HCT116 (cell line): ENCODE results near the gene LYSMD2. TPM values are rescaled to one million over a fixed set of nuclear protein-coding genes. Genes with fewer than 3 reads are reported as not detected.

ENCODE experiments used
- ATAC-seq: fragments of 200-7000 bp; cut with Tn5 transposase; 2 replicates; pipeline ENCODE4 v1.9.1; 2020; ENCODE audit warnings: mild to moderate bottlenecking, moderate library complexity
- BruUV-seq: library from RNA; stranded (reverse); fragments of 400-500 nt; replicated peaks from 2 replicates; lab custom pipeline; 2021; lab: Mats Ljungman, UMichigan
- CTCF ChIA-PET: fragments of 300-600 bp; sonication (Branson Sonifier 250); formaldehyde crosslinking; loops from one replicate; lab custom pipeline; 2021; ENCODE audit warnings: antibody characterized with exemption; lab: Charles Lee
- POLR2A ChIA-PET: fragments of 300-600, 350-600 bp; sonication (Branson Sonifier 250); formaldehyde crosslinking; loops from one replicate; lab custom pipeline; 2021; ENCODE audit warnings: antibody characterized with exemption; lab: Charles Lee
- RAD21 ChIA-PET, 2 experiments: fragments of 300-600 bp; sonication (Branson Sonifier 250); formaldehyde crosslinking; loops; one replicate each; lab custom pipeline; 2023; ENCODE audit warnings: low total read pairs in 2 of 2; ENCODE audit not compliant: uncharacterized antibody in 2 of 2, unreplicated experiment in 2 of 2, low non-redundant PET in 1 of 2; lab: Charles Lee
- DNase-seq: peaks from one replicate; pipeline ENCODE4 v3.0.0-alpha.2; 2010; ENCODE audit warnings: low read depth, low spot score
- H2AFZ ChIP-seq: fragments of 200-600 bp; shearing (Covaris generic), sonication (generic); 2 replicates; pipeline ENCODE4 v1.6.1; 2017; ENCODE audit warnings: low read depth, mixed run types, mixed read lengths, antibody characterized with exemption, low read length; ENCODE audit not compliant: poor library complexity, severe bottlenecking
- H3K27ac ChIP-seq: 2 replicates; pipeline ENCODE4 v1.5.1; 2012; ENCODE audit warnings: low read depth, low read length
- H3K27me3 ChIP-seq: fragments of 200-600 bp; sonication (generic); 2 replicates; pipeline ENCODE4 v1.6.1; 2016; ENCODE audit warnings: mixed run types, low read length, mixed read lengths; ENCODE audit not compliant: insufficient read depth
- H3K36me3 ChIP-seq, 2 experiments: fragments of 200-500 bp in 1 of 2; fragments of 200-600 bp in 1 of 2; sonication (Bioruptor generic) in 1 of 2; sonication (generic) in 1 of 2; 2 replicates each; pipeline versions ENCODE4 v1.5.1 to v1.6.1; 2014 to 2016; ENCODE audit warnings: low read length in 2 of 2, inconsistent platforms in 1 of 2, mixed read lengths in 1 of 2, mixed run types in 1 of 2; ENCODE audit not compliant: insufficient read depth in 2 of 2, control insufficient read depth in 1 of 2
- H3K4me1 ChIP-seq, 2 experiments: fragments of 200-600 bp in 1 of 2; sonication (generic) in 1 of 2; 2 replicates each; pipeline versions ENCODE4 v1.5.1 to v1.6.1; 2012 to 2017; ENCODE audit warnings: low read length in 2 of 2, inconsistent platforms in 1 of 2, mild to moderate bottlenecking in 1 of 2, mixed read lengths in 1 of 2, mixed run types in 1 of 2, moderate library complexity in 1 of 2; ENCODE audit not compliant: insufficient read depth in 2 of 2, control insufficient read depth in 1 of 2
- H3K4me2 ChIP-seq: fragments of 200-600 bp; sonication (generic); 2 replicates; pipeline ENCODE4 v1.6.1; 2017; ENCODE audit warnings: mixed run types, low read length, mixed read lengths
- H3K4me3 ChIP-seq, 2 experiments: fragments of 200-600 bp in 1 of 2; sonication (generic) in 1 of 2; replicated peaks in 1 of 2; 2 replicates each; pipeline ENCODE4 v1.5.1; 2011 to 2016; ENCODE audit warnings: low read length in 2 of 2, control low read depth in 1 of 2, low read depth in 1 of 2, mild to moderate bottlenecking in 1 of 2, mixed read lengths in 1 of 2, mixed run types in 1 of 2
- H3K79me2 ChIP-seq: fragments of 200-600 bp; sonication (generic); 2 replicates; pipeline ENCODE4 v1.6.1; 2017; ENCODE audit warnings: mild to moderate bottlenecking, mixed run types, low read length, moderate library complexity, mixed read lengths; ENCODE audit not compliant: insufficient read depth
- H3K9ac ChIP-seq: fragments of 200-600 bp; sonication (generic); 2 replicates; pipeline ENCODE4 v1.6.1; 2016; ENCODE audit warnings: low read length, mixed read lengths
- H3K9me2 ChIP-seq: fragments of 200-600 bp; sonication (generic), shearing (Covaris generic); 2 replicates; pipeline ENCODE4 v1.6.1; 2017; ENCODE audit warnings: mixed run types, mild to moderate bottlenecking, moderate library complexity; ENCODE audit not compliant: insufficient read depth
- H3K9me3 ChIP-seq, 2 experiments: fragments of 200-500 bp in 1 of 2; fragments of 200-600 bp in 1 of 2; sonication (Bioruptor generic) in 1 of 2; sonication (generic) in 1 of 2; 2 replicates each; pipeline ENCODE4 v1.6.1; 2014 to 2017; ENCODE audit warnings: low read length in 2 of 2, mixed read lengths in 2 of 2, inconsistent platforms in 1 of 2, low read depth in 1 of 2, mild to moderate bottlenecking in 1 of 2, mixed run types in 1 of 2, moderate library complexity in 1 of 2; ENCODE audit not compliant: control insufficient read depth in 1 of 2, insufficient read depth in 1 of 2
- H4K20me1 ChIP-seq: fragments of 200-600 bp; sonication (generic), shearing (Covaris generic); 2 replicates; pipeline ENCODE4 v1.6.1; 2017; ENCODE audit warnings: mixed run types, mild to moderate bottlenecking, moderate library complexity; ENCODE audit not compliant: insufficient read depth
- CEBPB ChIP-seq: IDR thresholded peaks from 2 replicates; pipeline ENCODE4 v1.6.1; 2012; ENCODE audit warnings: low read depth
- CTCF ChIP-seq, 3 experiments: fragments of 200-600 bp in 1 of 3; sonication (generic) in 1 of 3; IDR thresholded peaks in 2 of 3; conservative IDR thresholded peaks in 1 of 3; 2 replicates each; pipeline ENCODE4 v1.5.1; 2012 to 2017; ENCODE audit warnings: low read depth in 2 of 3, low read length in 2 of 3, antibody characterized with exemption in 1 of 3, borderline replicate concordance in 1 of 3, control low read depth in 1 of 3, mild to moderate bottlenecking in 1 of 3, mixed read lengths in 1 of 3, mixed run types in 1 of 3, moderate library complexity in 1 of 3; ENCODE audit not compliant: insufficient read depth in 1 of 3
- EGR1 ChIP-seq: IDR thresholded peaks from 2 replicates; pipeline ENCODE4 v1.6.1; 2012; ENCODE audit warnings: low read depth
- MAX ChIP-seq: IDR thresholded peaks from 2 replicates; pipeline ENCODE4 v1.6.1; 2012
- RAD21 ChIP-seq: IDR thresholded peaks from 2 replicates; pipeline ENCODE4 v1.6.1; 2012; ENCODE audit warnings: low read depth, mild to moderate bottlenecking
- REST ChIP-seq: IDR thresholded peaks from 2 replicates; pipeline ENCODE4 v1.6.1; 2012; ENCODE audit warnings: low read depth
- TCF7L2 ChIP-seq: IDR thresholded peaks from 2 replicates; pipeline ENCODE4 v1.7.0; 2011; ENCODE audit warnings: borderline replicate concordance, inconsistent platforms; ENCODE audit not compliant: insufficient read depth, insufficient read length; ENCODE audit errors: extremely low read depth
- ZFX ChIP-seq: fragments of 450-650 bp; IDR thresholded peaks from 2 replicates; pipeline ENCODE4 v1.6.1; 2017
- ZNF274 ChIP-seq: fragments of 200-500 bp; sonication (Bioruptor generic); IDR thresholded peaks from 2 replicates; pipeline ENCODE4 v1.6.1; 2014; ENCODE audit warnings: mild to moderate bottlenecking, low read depth, low read length, inconsistent platforms
- intact Hi-C: fragments of 100-400 bp; cut with micrococcal nuclease; formaldehyde crosslinking; loops from 2 replicates; pipeline ENCODE4 v1.10.0; 2022
- total RNA-seq: library from RNA; stranded (reverse); gene quantifications from one replicate; pipeline ENCODE4 v1.2.1, GENCODE V29; 2021; ENCODE audit not compliant: unreplicated experiment

The LYSMD2 gene
- total RNA-seq, 1 experiment from 2014 or later, result 10.8 TPM

- ATAC-seq, result no peak
Measured at GRCh38 chr15:51750186-51750585, 12.7 kb upstream of the LYSMD2 start.

GRCh38 chr15:51749307-51749706, 11.9 kb upstream of the LYSMD2 start:
- Histone ChIP-seq H4K20me1 (no peaks in the 10 kb centered on the region), H3K4me3 (no peak overlapping the region), H3K27ac (no peak overlapping the region), H3K79me2 (no peaks in the 10 kb centered on the region), H3K9me3 (no peaks in the 10 kb centered on the region), H3K9me2 (no peaks in the 10 kb centered on the region), H2AFZ (no peak overlapping the region)
- ATAC-seq (no peak), DNase-seq (no peak)
- POLR2A ChIA-PET, result no interaction called here
- CTCF ChIA-PET, result no interaction called here
- TF ChIP-seq MAX (no peak), CTCF (IDR thresholded peaks at IDR 0.05 in 2 of 3, conservative IDR thresholded peaks at IDR 0.05 in 1 of 3; ENCODE audit: borderline replicate concordance in 1 of 3, insufficient read depth in 1 of 3, low read depth in 2 of 3, low read length in 2 of 3) (no peak), REST (no peak), EGR1 (no peak), RAD21 (no peak), TCF7L2 (no peak), ZNF274 (no peak)
- TF ChIP-seq, all 23 proteins: peak for 0
- Histone ChIP-seq H3K4me2 (no peak overlapping the region), H3K27me3 (no peaks in the 10 kb centered on the region), H3K4me1 (peaks cover 4 to 14% of the 10 kb centered on the region in 2 experiments; a peak in 3 of 4 replicates), H3K36me3 (no peaks in the 10 kb centered on the region), H3K9ac (no peak overlapping the region)
- intact Hi-C loops, result no loop called here
- RAD21 ChIA-PET, result no interaction called here
- BruUV-seq, result no TSS peak

More at GRCh38 chr15:51750186-51750585, 12.7 kb upstream of the LYSMD2 start:
- ChIA-PET CTCF (no interaction called here), RAD21 (no interaction called here), POLR2A (no interaction called here)
- H3K4me1 ChIP-seq, result peaks cover 4 to 14% of the 10 kb centered on the region in 2 experiments; a peak in 3 of 4 replicates
- H2AFZ ChIP-seq, result no peak overlapping the region
- no peaks in the 10 kb centered on the region for H3K27me3 ChIP-seq
- intact Hi-C loops, result no loop called here
- TF ChIP-seq MAX (no peak), ZFX (no peak), CEBPB (no peak)
- no peaks in the 10 kb centered on the region for H3K9me3 ChIP-seq
- H3K9me2 ChIP-seq, result no peaks in the 10 kb centered on the region
- H3K9ac ChIP-seq, result no peak overlapping the region
- H3K27ac ChIP-seq, result no peak overlapping the region
- no peak overlapping the region for H3K4me3 ChIP-seq
- no peak overlapping the region for H3K4me2 ChIP-seq
- no peaks in the 10 kb centered on the region for H3K79me2 ChIP-seq
- no peak for DNase-seq
- no peaks in the 10 kb centered on the region for H4K20me1 ChIP-seq
- H3K36me3 ChIP-seq, result no peaks in the 10 kb centered on the region
- no TSS peak for BruUV-seq
